ENCODE data around the gene AFMID. TPM values are rescaled to one million over a fixed set of nuclear protein-coding genes. Genes with fewer than 3 reads are reported as not detected.

AFMID gene
- total RNA-seq, 1 donor from 2014 or later = 47.6 TPM

GRCh38 chr17:78235885-78236284, 48.7 kb downstream of the AFMID start:
- Histone ChIP-seq H3K4me3 (no peak overlapping the region), H3K27ac (no peak overlapping the region), H3K4me1 (no peaks in the 10 kb centered on the region), H3K36me3 (no peaks in the 10 kb centered on the region), H3K9me3 (no peaks in the 10 kb centered on the region), H3K27me3 (no peaks in the 10 kb centered on the region)
- DNase-seq (ENCODE audit: extremely low spot score in 2 of 2) = no peak
- intact Hi-C loops (cut with DNase I) = no loop called here
- no peak for TF ChIP-seq POLR2AphosphoS5 (IDR thresholded peaks at IDR 0.05; ENCODE audit: insufficient read depth in 1 of 2, low read depth in 1 of 2)

GRCh38 chr17:78236362-78237127, 49.4 kb downstream of the AFMID start:
- H3K27me3 ChIP-seq = no peaks in the 10 kb centered on the region
- intact Hi-C loops (cut with DNase I) = no loop called here
- H3K4me3 ChIP-seq = no peak overlapping the region
- no peak for DNase-seq (ENCODE audit: extremely low spot score in 2 of 2)
- H3K36me3 ChIP-seq = no peaks in the 10 kb centered on the region
- no peaks in the 10 kb centered on the region for H3K9me3 ChIP-seq
- TF ChIP-seq POLR2AphosphoS5 (IDR thresholded peaks at IDR 0.05; ENCODE audit: insufficient read depth in 1 of 2, low read depth in 1 of 2) = no peak
- no peak for TF ChIP-seq CTCF (IDR thresholded peaks at IDR 0.05)
- no peak for TF ChIP-seq POLR2A (IDR thresholded peaks at IDR 0.05)
- H3K4me1 ChIP-seq = no peaks in the 10 kb centered on the region
- no peak overlapping the region for H3K27ac ChIP-seq

GRCh38 chr17:78237401-78238012, 50.3 kb downstream of the AFMID start:
- intact Hi-C loops (cut with DNase I) = no loop called here
- no peaks in the 10 kb centered on the region for H3K27me3 ChIP-seq

GRCh38 chr17:78238823-78239488, 51.8 kb downstream of the AFMID start:
- DNase-seq (ENCODE audit: extremely low spot score in 2 of 2) = no peak

More at GRCh38 chr17:78237401-78238012, 50.3 kb downstream of the AFMID start:
- Histone ChIP-seq H3K9me3 (no peaks in the 10 kb centered on the region), H3K36me3 (no peaks in the 10 kb centered on the region), H3K4me3 (no peak overlapping the region), H3K4me1 (no peaks in the 10 kb centered on the region), H3K27ac (no peak overlapping the region)
- TF ChIP-seq POLR2AphosphoS5 (IDR thresholded peaks at IDR 0.05; ENCODE audit: insufficient read depth in 1 of 2, low read depth in 1 of 2) (no peak), POLR2A (IDR thresholded peaks at IDR 0.05) (no peak), CTCF (IDR thresholded peaks at IDR 0.05) (no peak)
- no peak for DNase-seq (ENCODE audit: extremely low spot score in 2 of 2)

More at GRCh38 chr17:78238823-78239488, 51.8 kb downstream of the AFMID start:
- Histone ChIP-seq H3K4me3 (no peak overlapping the region), H3K27me3 (no peaks in the 10 kb centered on the region), H3K4me1 (no peaks in the 10 kb centered on the region), H3K27ac (no peak overlapping the region), H3K36me3 (no peaks in the 10 kb centered on the region), H3K9me3 (no peaks in the 10 kb centered on the region)
- intact Hi-C loops (cut with DNase I) = no loop called here
- TF ChIP-seq POLR2A (IDR thresholded peaks at IDR 0.05) (no peak), POLR2AphosphoS5 (IDR thresholded peaks at IDR 0.05; ENCODE audit: insufficient read depth in 1 of 2, low read depth in 1 of 2) (no peak), CTCF (IDR thresholded peaks at IDR 0.05) (no peak)
